ENCODE measurements around the gene GSTCD.
"Not testable (repeated sequence)": the region's sequence is repeated elsewhere in the genome, so short reads cannot be mapped to it uniquely, and the experiment has no call there.

- TF ChIP-seq, protein P1, sequence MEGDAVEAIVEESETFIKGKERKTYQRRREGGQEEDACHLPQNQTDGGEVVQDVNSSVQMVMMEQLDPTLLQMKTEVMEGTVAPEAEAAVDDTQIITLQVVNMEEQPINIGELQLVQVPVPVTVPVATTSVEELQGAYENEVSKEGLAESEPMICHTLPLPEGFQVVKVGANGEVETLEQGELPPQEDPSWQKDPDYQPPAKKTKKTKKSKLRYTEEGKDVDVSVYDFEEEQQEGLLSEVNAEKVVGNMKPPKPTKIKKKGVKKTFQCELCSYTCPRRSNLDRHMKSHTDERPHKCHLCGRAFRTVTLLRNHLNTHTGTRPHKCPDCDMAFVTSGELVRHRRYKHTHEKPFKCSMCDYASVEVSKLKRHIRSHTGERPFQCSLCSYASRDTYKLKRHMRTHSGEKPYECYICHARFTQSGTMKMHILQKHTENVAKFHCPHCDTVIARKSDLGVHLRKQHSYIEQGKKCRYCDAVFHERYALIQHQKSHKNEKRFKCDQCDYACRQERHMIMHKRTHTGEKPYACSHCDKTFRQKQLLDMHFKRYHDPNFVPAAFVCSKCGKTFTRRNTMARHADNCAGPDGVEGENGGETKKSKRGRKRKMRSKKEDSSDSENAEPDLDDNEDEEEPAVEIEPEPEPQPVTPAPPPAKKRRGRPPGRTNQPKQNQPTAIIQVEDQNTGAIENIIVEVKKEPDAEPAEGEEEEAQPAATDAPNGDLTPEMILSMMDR (conservative IDR thresholded peaks at IDR 0.05; ENCODE audit: low read depth, low read length), result not testable (repeated sequence)
- TF ChIP-seq EZH2 (IDR thresholded peaks at IDR 0.05; ENCODE audit: borderline replicate concordance, low read depth, low read length, poor library complexity, severe bottlenecking), result not testable (repeated sequence)
These were observed 63.5 kb downstream of the GSTCD start for GRCh38 chr4:105772065-105772464.
